Hepatocyte (in vitro differentiated cells): ENCODE measurements around the gene GRK5. TPM values are rescaled to one million over a fixed set of nuclear protein-coding genes. Genes with fewer than 3 reads are reported as not detected.
A peak's percentile ranks its signal among the peaks of the same experiment; 100 is the strongest.

Experiments used
- DNase-seq: peaks from one replicate; pipeline ENCODE4 v3.0.0-alpha.2; 2016; ENCODE audit warnings: low spot score
- H2AFZ ChIP-seq: fragments of 200-600 bp; sonication (generic); 2 replicates; pipeline ENCODE4 v1.6.0; 2016; ENCODE audit warnings: antibody characterized with exemption, mild to moderate bottlenecking
- H3K27ac ChIP-seq: fragments of 200-600 bp; sonication (generic); 2 replicates; pipeline ENCODE4 v1.5.1; 2016; ENCODE audit warnings: mild to moderate bottlenecking
- H3K27me3 ChIP-seq: fragments of 200-600 bp; sonication (generic); 2 replicates; pipeline ENCODE4 v1.6.1; 2016
- H3K36me3 ChIP-seq: fragments of 200-600 bp; sonication (generic); replicated peaks from 2 replicates; pipeline ENCODE4 v1.5.1; 2016; ENCODE audit warnings: low read depth; ENCODE audit not compliant: insufficient read depth
- H3K4me1 ChIP-seq: fragments of 200-600 bp; sonication (generic); 2 replicates; pipeline ENCODE4 v1.5.1; 2016; ENCODE audit warnings: mild to moderate bottlenecking, moderate library complexity; ENCODE audit not compliant: insufficient read depth
- H3K4me2 ChIP-seq: fragments of 200-600 bp; sonication (generic); 2 replicates; pipeline ENCODE4 v1.6.0; 2016
- H3K4me3 ChIP-seq: fragments of 200-600 bp; sonication (generic); 2 replicates; pipeline ENCODE4 v1.5.1; 2016; ENCODE audit warnings: mild to moderate bottlenecking
- H3K79me2 ChIP-seq: fragments of 200-600 bp; sonication (generic); 2 replicates; pipeline ENCODE4 v1.6.0; 2017; ENCODE audit warnings: mild to moderate bottlenecking
- H3K9me2 ChIP-seq: fragments of 200-600 bp; sonication (generic); replicated peaks from 2 replicates; pipeline ENCODE4 v1.6.0; 2017; ENCODE audit warnings: mild to moderate bottlenecking; ENCODE audit not compliant: insufficient read depth
- H3K9me3 ChIP-seq: fragments of 200-600 bp; sonication (generic); 2 replicates; pipeline ENCODE4 v1.5.1; 2016; ENCODE audit warnings: low read depth, mild to moderate bottlenecking
- H4K20me1 ChIP-seq: fragments of 200-600 bp; sonication (generic); 2 replicates; pipeline ENCODE4 v1.6.0; 2016; ENCODE audit warnings: mild to moderate bottlenecking; ENCODE audit not compliant: insufficient read depth, poor library complexity, severe bottlenecking
- CTCF ChIP-seq: fragments of 200-600 bp; sonication (generic); IDR thresholded peaks from 2 replicates; pipeline ENCODE4 v1.5.1; 2016; ENCODE audit warnings: antibody characterized with exemption, mild to moderate bottlenecking; ENCODE audit not compliant: poor library complexity
- EZH2 ChIP-seq: fragments of 200-600 bp; sonication (generic); IDR thresholded peaks from 2 replicates; pipeline ENCODE4 v1.6.1; 2016; ENCODE audit warnings: antibody characterized with exemption, mild to moderate bottlenecking, borderline replicate concordance
- EZH2phosphoT487 ChIP-seq: fragments of 200-600 bp; sonication (generic); IDR thresholded peaks from one replicate; pipeline ENCODE4 v1.6.1; 2018; ENCODE audit warnings: antibody characterized with exemption, mild to moderate bottlenecking, low read depth, moderate library complexity; ENCODE audit not compliant: unreplicated experiment, severe bottlenecking
- WGBS: methylation state at CpG from one replicate; pipeline ENCODE4 v1.1.6; 2016; ENCODE audit warnings: low lambda C conversion rate; ENCODE audit errors: missing lambda C conversion rate; 5-methylcytosine and 5-hydroxymethylcytosine counted together
- polyA plus RNA-seq: library from polyadenylated mRNA; unstranded; fragments of >200 nt; fragmentation: Nextera tagmentation; extraction: Ambion mirVana; gene quantifications from 2 replicates; pipeline ENCODE4 v1.2.1, GENCODE V29; 2016
- total RNA-seq: library from RNA; depleted of rRNA; stranded (reverse); fragments of >200 nt; gene quantifications from 2 replicates; pipeline ENCODE4 v1.2.3, GENCODE V29; 2014

The GRK5 gene
- total and polyA plus RNA-seq, 2 experiments from 2014 or later, result 7.6 to 19.9 TPM

GRCh38 chr10:119199231-119199992 is 8.0 kb upstream of the GRK5 start:
- no peaks in the 10 kb centered on the region for H3K79me2 ChIP-seq
- H3K9me3 ChIP-seq, result no peaks in the 10 kb centered on the region
- no peak overlapping the region for H2AFZ ChIP-seq
- H3K27me3 ChIP-seq, result no peaks in the 10 kb centered on the region
- no peaks in the 10 kb centered on the region for H4K20me1 ChIP-seq
- peak; percentile 88 for DNase-seq
- peak; percentile 85 for TF ChIP-seq CTCF
- no peak for TF ChIP-seq EZH2
- no peak for TF ChIP-seq EZH2phosphoT487
- no peak overlapping the region for H3K27ac ChIP-seq
- 41% methylated on average over 9 of the region's 9 CpGs for WGBS
- H3K4me2 ChIP-seq, result peak overlapping the region; percentile 55
- no peak overlapping the region for H3K4me3 ChIP-seq
- H3K9me2 ChIP-seq, result no peaks in the 10 kb centered on the region
- no peaks in the 10 kb centered on the region for H3K36me3 ChIP-seq
- no peaks in the 10 kb centered on the region for H3K4me1 ChIP-seq

GRCh38 chr10:119201233-119201632 is 6.1 kb upstream of the GRK5 start:
- Histone ChIP-seq H2AFZ (no peak overlapping the region), H3K36me3 (no peaks in the 10 kb centered on the region), H3K4me2 (no peak overlapping the region), H4K20me1 (no peaks in the 10 kb centered on the region), H3K79me2 (no peaks in the 10 kb centered on the region), H3K27ac (no peak overlapping the region), H3K4me1 (peaks cover 3% of the 10 kb centered on the region), H3K4me3 (no peak overlapping the region), H3K27me3 (no peaks in the 10 kb centered on the region), H3K9me3 (no peaks in the 10 kb centered on the region), H3K9me2 (no peaks in the 10 kb centered on the region)
- DNase-seq, result no peak
- no peak for TF ChIP-seq CTCF
- TF ChIP-seq EZH2, result no peak
- TF ChIP-seq EZH2phosphoT487, result no peak
- WGBS, result 83% methylated on average over 1 of the region's 1 CpG

- H3K9me2 ChIP-seq, result no peaks in the 10 kb centered on the region
- no peak overlapping the region for H3K27ac ChIP-seq
- no peaks in the 10 kb centered on the region for H3K9me3 ChIP-seq
- H3K27me3 ChIP-seq, result no peaks in the 10 kb centered on the region
- no peak overlapping the region for H2AFZ ChIP-seq
- TF ChIP-seq EZH2, result no peak
- no peak for DNase-seq
- no peaks in the 10 kb centered on the region for H3K79me2 ChIP-seq
- no peak overlapping the region for H3K4me2 ChIP-seq
- H4K20me1 ChIP-seq, result no peaks in the 10 kb centered on the region
- peaks cover 7% of the 10 kb centered on the region for H3K4me1 ChIP-seq
- H3K36me3 ChIP-seq, result no peaks in the 10 kb centered on the region
- H3K4me3 ChIP-seq, result no peak overlapping the region
- WGBS, result 46% methylated on average over 4 of the region's 4 CpGs
Observed at GRCh38 chr10:119203006-119203405, 4.4 kb upstream of the GRK5 start.

- H3K4me2 ChIP-seq, result peak overlapping the region; percentile 84
- H3K4me3 ChIP-seq, result no peak overlapping the region
- H3K9me2 ChIP-seq, result no peaks in the 10 kb centered on the region
- peak overlapping the region; percentile 99 for H3K27ac ChIP-seq
- 44% methylated on average over 17 of the region's 17 CpGs for WGBS
- H4K20me1 ChIP-seq, result no peaks in the 10 kb centered on the region
- peak; percentile 41 for DNase-seq
- TF ChIP-seq EZH2phosphoT487 (no peak), EZH2 (no peak), CTCF (no peak)
- H3K79me2 ChIP-seq, result peaks cover 25% of the 10 kb centered on the region
- no peaks in the 10 kb centered on the region for H3K36me3 ChIP-seq
- H3K4me1 ChIP-seq, result peaks cover 20% of the 10 kb centered on the region
- H2AFZ ChIP-seq, result peak overlapping the region; percentile 41
- H3K9me3 ChIP-seq, result no peaks in the 10 kb centered on the region
- no peaks in the 10 kb centered on the region for H3K27me3 ChIP-seq
Observed at GRCh38 chr10:119205894-119206602, 1.3 kb upstream of the GRK5 start.
